Vagina (tissue), 2 donors: ENCODE data around the gene EDARADD.

Experiments used
- POLR2A ChIP-seq, 2 donors: fragments of 450-650 bp; IDR thresholded peaks; one replicate each; pipeline ENCODE4 v1.6.1; 2017; ENCODE audit warnings: antibody characterized with exemption in 2 of 2, mild to moderate bottlenecking in 2 of 2, moderate library complexity in 2 of 2
- POLR2AphosphoS5 ChIP-seq, 2 donors: sonication (generic); formaldehyde crosslinking; IDR thresholded peaks; one replicate each; pipeline ENCODE4 v1.9.0; 2017; ENCODE audit warnings: antibody characterized with exemption in 2 of 2, mild to moderate bottlenecking in 2 of 2, low read depth in 1 of 2; ENCODE audit not compliant: insufficient read depth in 1 of 2
- TF ChIP-seq, protein P1 (sequence below), 3 experiments: fragments of 450-650 bp in 2 of 3; fragments of 200-600 bp in 1 of 3; sonication (generic) in 1 of 3; IDR thresholded peaks; one replicate each; pipeline ENCODE4 v1.5.1; 2017 to 2019; ENCODE audit warnings: antibody characterized with exemption in 3 of 3, mild to moderate bottlenecking in 2 of 3, moderate library complexity in 2 of 3

DNA sequence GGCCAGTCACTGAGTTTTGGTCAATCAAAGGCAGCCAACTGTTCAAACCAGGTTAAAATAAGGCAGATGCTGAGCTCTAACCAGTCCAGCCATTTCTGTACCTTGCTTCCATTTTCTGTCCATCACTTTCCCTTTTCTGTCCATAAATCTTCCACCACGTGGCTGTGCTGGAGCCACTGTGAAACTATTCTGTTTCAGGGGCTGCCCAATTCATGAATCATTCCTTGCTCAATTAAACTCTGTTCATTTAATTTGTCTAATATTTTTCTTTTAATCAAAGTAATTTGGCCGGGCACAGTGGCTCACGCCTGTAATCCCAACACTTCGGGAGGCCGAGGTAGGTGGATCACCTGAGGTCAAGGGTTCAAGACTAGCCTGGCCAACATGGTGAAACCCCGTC lies 107.0 kb downstream of the EDARADD start:
- TF ChIP-seq, protein P1, sequence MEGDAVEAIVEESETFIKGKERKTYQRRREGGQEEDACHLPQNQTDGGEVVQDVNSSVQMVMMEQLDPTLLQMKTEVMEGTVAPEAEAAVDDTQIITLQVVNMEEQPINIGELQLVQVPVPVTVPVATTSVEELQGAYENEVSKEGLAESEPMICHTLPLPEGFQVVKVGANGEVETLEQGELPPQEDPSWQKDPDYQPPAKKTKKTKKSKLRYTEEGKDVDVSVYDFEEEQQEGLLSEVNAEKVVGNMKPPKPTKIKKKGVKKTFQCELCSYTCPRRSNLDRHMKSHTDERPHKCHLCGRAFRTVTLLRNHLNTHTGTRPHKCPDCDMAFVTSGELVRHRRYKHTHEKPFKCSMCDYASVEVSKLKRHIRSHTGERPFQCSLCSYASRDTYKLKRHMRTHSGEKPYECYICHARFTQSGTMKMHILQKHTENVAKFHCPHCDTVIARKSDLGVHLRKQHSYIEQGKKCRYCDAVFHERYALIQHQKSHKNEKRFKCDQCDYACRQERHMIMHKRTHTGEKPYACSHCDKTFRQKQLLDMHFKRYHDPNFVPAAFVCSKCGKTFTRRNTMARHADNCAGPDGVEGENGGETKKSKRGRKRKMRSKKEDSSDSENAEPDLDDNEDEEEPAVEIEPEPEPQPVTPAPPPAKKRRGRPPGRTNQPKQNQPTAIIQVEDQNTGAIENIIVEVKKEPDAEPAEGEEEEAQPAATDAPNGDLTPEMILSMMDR (IDR thresholded peaks at IDR 0.05): no peak
- TF ChIP-seq POLR2AphosphoS5 (IDR thresholded peaks at IDR 0.05; ENCODE audit: insufficient read depth in 1 of 2, low read depth in 1 of 2) (no peak), POLR2A (IDR thresholded peaks at IDR 0.05) (no peak)
